LNCAP (cell line): ENCODE data around the gene MAD2L1BP.

Source experiments
- TF ChIP-seq, protein P1 (sequence below): fragments of 450-650 bp; IDR thresholded peaks from 2 replicates; pipeline ENCODE4 v1.5.1; 2017; ENCODE audit warnings: mild to moderate bottlenecking

MAD2L1BP gene

DNA sequence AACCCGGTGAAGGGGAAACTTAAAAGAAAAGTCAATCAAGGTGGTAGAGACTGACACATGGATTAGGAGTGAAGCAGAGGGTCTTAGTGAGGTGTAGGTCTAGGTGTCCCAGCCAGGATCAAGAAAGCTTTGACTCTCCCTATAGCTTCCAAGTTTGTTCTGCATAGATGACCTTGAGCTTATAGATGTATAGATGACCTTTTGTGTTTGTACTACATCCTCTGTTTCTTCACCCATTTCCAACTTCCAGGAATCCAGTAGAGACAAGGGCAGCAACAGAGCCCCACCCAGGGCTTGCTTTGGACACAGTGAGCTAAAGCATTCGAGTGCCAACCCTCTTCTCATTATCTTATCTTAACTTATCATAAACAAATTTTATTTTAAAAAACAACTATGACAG, 53.8 kb downstream of the MAD2L1BP start:
- TF ChIP-seq, protein P1, sequence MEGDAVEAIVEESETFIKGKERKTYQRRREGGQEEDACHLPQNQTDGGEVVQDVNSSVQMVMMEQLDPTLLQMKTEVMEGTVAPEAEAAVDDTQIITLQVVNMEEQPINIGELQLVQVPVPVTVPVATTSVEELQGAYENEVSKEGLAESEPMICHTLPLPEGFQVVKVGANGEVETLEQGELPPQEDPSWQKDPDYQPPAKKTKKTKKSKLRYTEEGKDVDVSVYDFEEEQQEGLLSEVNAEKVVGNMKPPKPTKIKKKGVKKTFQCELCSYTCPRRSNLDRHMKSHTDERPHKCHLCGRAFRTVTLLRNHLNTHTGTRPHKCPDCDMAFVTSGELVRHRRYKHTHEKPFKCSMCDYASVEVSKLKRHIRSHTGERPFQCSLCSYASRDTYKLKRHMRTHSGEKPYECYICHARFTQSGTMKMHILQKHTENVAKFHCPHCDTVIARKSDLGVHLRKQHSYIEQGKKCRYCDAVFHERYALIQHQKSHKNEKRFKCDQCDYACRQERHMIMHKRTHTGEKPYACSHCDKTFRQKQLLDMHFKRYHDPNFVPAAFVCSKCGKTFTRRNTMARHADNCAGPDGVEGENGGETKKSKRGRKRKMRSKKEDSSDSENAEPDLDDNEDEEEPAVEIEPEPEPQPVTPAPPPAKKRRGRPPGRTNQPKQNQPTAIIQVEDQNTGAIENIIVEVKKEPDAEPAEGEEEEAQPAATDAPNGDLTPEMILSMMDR, result no peak
